HuH-7.5 (cell line): ENCODE measurements around the gene SDHA.
"Not testable (repeated sequence)": the region's sequence is repeated elsewhere in the genome, so short reads cannot be mapped to it uniquely, and the experiment has no call there.

Experiments
- DNase-seq: peaks from one replicate; pipeline ENCODE4 v3.0.0; 2011; ENCODE audit warnings: low spot score

SDHA gene

DNA sequence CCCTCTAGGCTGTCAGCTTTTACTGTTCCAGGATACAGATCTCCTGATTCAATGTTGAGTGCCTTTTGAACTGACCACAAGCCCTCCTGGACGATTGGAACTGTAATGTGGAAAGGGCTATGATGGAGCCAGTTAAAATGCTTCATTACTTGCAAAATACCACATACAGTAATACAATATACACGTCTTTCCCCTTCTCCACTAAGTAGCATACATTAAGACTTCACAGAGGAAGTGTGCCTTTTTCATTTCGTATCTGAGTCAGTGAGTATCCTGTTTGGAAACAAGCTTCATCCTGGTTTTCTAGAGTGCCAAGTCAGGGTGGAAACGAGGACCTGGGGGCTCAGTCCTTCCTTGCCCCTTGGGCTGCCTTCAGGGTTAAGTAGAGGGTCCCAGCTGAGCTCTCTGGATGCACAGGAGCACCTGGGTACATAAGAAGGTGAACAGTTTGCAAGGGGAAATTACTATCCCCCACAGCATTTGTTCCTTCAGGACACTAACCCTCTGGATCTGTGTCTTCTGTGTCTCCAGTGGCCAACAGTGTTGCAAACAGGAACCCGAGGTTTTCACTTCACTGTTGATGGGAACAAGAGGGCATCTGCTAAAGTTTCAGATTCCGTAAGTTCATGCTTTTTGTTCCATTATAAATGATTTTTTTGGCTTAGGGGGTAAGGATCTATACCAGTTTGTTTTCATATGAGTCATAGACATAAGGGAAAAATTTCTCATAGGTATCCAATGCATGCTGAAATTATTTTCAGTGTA lies 5.0 kb downstream of the SDHA start:
- DNase-seq: not testable (repeated sequence)

DNA sequence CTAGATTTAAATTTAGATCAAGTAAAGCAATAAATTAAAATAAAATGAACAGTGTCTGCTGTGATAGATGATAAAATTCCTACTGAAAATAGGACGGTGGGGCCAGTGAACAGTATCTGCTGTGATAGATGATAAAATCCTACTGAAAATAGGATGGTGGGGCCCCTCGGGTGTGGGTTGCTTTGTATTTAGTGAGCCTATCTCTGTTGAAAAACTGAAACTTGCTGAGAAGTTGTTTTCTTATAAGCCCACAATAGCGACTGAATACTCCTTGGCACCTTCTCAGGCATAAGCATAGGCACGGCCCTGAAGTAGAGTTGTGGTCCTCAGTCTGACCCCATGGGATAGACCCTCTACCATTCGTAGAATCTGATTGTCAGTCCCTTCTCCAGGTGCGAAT lies 5.7 kb downstream of the SDHA start:
- no peak for DNase-seq

DNA sequence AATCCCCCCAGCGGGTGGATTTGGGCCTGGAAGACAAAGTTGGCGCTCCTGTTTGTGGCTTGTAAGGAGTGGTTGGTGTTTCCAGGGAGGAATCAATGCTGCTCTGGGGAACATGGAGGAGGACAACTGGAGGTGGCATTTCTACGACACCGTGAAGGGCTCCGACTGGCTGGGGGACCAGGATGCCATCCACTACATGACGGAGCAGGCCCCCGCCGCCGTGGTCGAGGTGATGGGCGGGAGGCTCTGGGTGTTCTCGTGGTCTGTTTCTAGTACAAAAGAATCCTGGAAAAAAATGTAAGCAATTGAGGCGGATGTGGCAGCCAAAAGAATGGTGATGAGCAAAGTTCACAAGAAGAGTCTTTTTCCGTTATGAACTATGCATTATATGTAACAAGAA lies 7.2 kb downstream of the SDHA start:
- DNase-seq: no peak

DNA sequence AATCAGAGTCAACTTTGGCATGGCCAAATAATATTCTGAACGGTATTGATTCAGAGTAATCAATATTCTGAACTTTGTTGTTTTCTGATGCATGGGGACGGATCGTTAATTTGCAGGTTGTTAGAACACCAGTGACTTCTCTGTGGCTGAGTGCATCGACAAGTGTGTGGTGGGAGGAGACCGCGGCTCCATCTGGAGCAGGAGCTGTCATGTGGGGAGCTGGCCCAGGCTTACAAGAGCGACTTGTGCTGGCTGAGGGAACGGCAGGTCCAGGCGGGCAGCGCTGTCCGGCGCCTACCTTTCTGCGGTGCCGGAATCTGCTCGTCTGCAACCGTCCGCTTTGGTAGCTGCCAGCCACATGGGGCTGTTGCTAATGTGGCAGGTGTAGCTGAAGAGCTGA lies 9.3 kb downstream of the SDHA start:
- DNase-seq: not testable (repeated sequence)

DNA sequence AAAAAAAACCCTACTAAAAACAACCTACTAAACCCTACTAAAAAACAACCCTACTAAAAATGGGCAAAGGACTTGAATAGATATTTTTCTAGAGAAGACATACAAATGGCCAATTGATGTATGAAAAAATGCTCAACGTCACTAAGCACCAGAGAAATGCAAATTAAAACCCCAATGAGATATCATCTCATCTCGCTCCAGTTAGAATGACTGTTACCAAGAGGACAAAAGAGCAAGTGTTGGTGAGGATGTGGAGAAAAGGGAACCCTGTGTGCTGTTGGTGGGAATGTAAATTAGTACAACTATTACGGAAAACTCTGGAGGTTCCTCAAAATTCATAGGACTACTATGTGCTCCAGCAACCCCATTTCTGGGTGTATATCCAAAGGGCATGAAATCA lies 10.8 kb downstream of the SDHA start:
- no peak for DNase-seq

DNA sequence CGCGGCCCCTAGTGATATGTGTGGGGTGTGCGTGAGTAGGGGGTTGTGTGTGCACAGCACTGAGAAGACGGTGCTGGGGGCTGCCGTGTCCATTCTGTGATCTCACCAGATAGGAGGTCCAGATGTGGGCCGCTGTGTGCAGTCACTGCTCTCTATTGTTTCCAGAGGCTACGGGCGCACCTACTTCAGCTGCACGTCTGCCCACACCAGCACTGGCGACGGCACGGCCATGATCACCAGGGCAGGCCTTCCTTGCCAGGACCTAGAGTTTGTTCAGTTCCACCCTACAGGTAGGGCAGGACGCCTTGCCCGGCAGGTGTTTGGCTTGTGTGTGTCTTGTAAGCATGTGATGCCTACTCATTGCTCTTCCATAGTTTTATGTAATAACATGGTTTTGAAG lies 12.6 kb downstream of the SDHA start:
- DNase-seq: no peak

DNA sequence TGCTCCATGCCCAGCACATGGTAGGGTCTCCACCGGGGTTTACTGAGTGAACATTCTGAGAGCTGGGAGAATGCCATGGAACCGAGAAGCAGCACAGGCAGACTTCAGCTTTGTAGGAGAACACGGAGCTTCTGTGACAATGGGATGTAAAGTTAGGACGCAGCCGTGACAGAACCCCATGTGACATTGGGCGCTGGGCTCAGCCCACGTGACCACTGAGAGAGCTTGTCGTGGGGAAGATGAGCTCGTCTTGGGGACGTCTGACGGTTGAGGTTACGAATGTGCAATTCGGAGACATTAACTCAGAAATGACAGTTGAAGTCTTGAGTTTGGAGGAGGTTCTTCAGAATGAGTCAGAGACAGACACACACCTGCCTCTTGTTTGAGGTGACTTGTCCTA lies 13.5 kb downstream of the SDHA start:
- no peak for DNase-seq

DNA sequence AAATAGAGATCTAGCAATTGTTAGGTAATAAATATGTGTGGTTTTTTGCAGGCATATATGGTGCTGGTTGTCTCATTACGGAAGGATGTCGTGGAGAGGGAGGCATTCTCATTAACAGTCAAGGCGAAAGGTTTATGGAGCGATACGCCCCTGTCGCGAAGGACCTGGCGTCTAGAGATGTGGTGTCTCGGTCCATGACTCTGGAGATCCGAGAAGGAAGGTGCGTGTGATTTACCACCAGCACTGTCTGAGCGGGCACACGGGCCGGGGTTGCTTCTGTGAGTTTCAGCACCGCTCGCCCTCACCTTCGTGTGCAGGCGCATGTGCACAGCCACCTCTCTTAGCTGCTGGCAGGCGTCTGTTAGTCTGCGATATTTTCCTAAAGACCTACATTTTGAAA lies 15.3 kb downstream of the SDHA start:
- DNase-seq: not testable (repeated sequence)

DNA sequence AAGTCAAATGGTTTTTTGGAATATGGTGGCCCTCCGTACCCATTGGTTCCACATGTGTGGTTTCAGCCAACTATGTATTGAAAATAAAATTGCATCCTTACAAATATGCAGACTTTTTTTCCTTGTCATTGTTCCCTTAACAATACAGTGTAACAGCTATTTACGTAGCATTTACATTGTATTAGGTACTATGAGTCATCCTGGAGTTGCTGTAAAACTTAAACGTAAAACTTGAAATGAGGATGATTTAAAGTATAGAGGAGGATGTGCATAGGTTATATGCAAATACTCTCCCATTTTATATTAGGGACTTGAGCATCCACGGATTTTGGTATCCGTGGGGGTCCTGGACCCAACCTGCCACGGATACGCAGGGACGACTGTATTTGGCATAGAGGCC lies 16.3 kb downstream of the SDHA start:
- DNase-seq: no peak

DNA sequence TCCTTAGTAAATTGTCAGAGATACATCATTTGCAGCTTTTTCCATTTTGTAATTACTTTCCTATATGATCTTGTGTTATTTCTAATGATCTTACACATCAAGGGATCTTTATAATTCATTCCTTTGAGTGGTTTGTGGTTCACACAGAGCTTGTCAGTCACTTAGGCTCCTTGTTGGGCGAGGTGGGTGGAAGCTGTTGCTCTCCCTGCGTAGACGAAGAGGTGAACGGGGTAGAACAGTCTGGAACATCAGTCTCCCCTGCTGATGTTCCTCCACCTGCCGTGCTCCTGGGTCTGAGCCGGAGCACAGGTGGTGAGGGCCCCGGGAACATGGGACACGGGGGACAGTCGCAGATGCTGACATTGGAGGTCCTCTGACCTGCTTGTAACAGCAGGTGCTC lies 17.4 kb downstream of the SDHA start:
- DNase-seq: not testable (repeated sequence)

DNA sequence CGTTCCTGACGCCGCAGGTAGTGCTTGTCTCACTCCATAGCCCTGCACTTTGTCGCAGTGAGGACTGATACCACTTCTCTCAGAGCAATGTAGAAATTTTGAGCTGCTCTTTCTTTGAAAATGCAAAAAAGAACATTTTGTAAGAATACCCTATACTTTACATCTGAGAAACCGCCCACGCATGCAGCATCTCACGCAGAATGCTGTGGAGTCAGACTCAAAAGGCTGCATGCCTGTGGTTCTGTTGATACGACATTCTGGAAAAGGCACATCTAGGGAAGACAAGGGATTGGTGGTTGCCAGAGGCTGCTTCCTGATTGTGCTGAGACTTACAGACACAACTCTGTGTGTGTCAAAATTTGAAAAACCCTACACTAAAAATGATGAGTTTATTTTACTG lies 19.8 kb downstream of the SDHA start:
- not testable (repeated sequence) for DNase-seq

DNA sequence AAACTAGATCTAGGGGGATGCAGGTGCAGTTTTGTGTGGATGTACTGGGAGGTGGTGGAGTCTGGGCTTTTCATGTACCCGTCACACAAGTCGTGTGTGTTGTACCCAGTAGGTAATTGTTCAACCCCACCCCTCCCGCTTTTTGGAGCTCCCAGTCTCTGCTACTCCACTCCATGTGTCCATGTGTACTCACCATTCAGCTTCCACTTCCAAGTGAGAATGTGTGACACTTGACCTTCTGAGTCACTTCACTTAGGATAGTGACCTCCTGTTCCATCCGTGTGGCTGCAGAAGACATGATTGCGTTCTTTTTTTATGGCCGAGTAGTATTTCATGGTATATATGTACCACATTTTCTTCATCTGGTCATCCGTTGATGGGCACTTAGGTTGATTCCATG lies 22.4 kb downstream of the SDHA start:
- DNase-seq: not testable (repeated sequence)

DNA sequence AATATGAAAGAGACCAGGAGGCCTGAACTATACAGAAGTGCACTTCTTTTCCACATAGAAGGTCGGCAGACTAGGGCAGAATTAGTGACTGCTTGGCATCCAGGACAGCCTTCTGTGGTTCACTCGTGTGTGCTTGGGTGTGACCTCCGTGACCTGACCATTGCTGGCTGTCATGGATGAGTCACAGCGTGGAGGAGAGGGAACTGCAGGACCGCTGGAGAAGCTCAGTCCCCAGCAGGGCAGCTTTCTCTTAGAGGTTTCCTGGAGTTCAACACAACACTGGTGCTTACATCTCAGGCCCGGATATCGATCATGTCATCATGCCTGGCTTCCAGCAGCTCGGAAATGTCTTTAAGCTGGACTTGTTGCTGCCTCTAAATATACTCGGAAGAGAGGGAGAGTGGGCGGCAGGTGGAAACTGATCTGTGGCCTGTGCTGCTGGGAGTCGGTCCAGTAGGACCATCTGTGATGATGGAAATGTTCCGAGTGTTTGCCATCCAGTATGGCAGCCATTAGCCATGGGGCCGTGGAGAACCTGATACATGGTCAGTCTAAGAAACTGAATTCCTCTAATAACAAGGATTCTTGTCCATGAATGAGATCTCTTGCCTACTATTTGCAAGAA lies 23.0 kb downstream of the SDHA start:
- not testable (repeated sequence) for DNase-seq

DNA sequence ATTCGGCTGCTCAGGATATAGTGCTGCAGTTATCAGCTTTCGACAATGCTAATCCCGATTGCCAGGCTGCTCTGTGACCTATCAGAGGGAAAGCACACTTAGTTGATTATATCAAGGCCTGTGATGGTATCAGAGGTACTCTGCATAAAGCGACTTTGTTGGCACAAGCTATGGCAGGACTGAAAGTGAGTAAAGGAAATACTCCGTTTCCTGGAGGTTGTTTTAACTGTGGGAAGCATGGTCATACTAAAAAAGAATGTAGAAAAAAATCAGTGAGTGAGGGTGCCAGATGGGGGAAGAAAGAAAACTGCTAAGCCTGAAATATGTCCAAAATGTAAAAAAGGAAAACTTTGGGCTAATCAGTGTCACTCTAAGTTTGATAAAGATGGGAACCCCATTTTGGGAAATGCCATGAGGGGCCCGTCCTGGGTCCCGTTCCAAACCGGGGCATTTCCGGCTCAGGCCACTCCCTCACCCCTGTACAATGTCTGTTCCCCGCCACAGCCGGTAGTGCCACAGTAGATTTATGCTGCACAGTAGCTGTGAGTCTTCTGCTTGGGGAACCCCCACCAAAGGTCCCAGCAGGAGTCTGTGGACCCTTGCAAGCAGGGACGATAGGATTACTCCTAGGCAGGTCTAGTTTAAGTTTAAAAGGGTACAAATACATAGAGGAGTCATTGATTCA lies 25.7 kb downstream of the SDHA start:
- DNase-seq: not testable (repeated sequence)

DNA sequence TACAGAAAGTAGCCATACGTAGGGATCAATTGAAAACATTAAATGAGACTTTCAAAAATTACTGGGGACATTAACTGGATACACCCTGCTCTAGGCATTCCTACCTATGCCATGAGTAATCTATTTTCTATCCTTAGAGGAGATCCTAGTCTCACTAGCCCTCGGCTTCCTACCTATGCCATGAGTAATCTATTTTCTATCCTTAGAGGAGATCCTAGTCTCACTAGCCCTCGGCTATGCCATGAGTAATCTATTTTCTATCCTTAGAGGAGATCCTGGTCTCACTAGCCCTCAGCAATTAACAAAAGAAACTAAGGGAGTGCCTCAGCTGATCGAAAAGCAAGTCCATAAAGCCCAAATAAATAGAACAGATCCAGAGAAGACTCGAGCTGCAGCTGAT lies 27.6 kb downstream of the SDHA start:
- not testable (repeated sequence) for DNase-seq

DNA sequence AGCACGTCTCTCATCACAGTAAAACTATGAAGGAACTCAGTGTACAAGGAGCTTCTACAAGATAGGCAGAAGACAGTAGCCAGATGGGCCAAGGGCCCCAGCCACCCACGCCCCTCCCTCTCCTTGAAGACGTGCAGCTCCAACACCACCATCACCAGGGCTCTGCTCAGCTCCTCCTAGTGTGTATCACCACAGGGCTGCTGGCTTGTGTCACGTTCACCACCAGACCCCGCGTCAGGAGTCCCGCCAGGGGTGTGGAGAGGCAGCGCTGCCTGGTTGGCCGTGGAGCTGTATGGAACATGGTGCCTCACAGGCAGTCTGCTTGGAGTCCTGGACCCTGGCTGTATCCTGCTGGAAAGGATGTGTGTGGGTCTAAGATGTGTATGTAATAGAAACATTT lies 32.3 kb downstream of the SDHA start:
- not testable (repeated sequence) for DNase-seq

DNA sequence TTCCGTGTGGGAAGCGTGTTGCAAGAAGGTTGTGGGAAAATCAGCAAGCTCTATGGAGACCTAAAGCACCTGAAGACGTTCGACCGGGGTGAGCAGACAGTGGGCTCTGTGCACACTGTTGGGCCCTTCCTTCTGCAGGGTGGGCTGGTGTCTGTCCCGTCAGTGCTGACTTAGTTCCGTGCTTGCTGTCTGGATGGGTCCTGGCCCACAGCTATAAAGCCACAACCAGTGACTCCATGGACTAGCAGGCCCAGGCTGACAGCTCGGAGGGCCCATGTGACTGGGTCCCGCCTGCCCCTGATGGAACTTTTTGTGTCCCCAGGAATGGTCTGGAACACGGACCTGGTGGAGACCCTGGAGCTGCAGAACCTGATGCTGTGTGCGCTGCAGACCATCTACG lies 32.9 kb downstream of the SDHA start:
- DNase-seq: not testable (repeated sequence)

DNA sequence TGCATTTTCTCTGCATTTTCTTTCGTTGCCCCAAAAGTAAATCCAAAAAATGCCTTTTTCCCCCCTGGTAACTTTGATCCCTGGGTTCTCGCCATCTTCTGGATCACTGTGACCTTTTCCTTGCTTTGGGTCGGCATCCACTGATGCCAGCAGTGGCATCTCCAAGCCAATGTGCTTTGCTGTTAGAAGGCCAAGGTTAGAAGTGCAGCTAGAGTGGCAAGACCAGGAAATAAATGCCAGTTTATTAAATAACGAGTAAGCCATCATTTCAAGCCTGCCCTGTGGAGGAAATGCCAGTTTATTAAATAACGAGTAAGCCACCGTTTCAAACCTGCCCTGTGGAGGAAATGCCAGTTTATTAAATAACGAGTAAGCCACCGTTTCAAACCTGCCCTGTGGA lies 33.4 kb downstream of the SDHA start:
- DNase-seq: not testable (repeated sequence)

DNA sequence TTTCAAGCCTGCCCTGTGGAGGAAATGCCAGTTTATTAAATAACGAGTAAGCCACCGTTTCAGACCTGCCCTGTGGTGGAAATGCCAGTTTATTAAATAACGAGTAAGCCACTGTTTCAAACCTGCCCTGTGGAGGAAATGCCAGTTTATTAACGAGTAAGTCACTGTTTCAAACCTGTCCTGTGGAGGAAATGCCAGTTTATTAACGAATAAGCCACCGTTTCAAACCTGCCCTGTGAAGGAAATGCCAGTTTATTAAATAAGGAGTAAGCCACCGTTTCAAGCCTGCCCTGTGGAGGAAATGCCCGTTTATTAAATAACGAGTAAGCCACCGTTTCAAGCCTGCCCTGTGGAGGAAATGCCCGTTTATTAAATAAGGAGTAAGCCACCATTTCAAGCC lies 33.9 kb downstream of the SDHA start:
- not testable (repeated sequence) for DNase-seq

DNA sequence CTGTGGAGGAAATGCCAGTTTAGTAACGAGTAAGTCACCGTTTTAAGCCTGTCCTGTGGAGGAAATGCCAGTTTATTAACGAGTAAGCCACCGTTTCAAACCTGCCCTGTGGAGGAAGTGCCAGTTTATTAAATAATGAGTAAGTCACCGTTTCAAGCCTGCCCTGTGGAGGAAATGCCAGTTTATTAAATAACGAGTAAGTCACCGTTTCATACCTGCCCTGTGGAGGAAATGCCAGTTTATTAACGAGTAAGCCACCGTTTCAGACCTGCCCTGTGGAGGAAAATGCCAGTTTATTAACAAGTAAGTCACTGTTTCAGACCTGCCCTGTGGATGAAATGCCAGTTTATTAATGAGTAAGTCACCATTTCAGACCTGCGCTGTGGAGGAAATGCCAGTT lies 34.4 kb downstream of the SDHA start:
- DNase-seq: no peak

DNA sequence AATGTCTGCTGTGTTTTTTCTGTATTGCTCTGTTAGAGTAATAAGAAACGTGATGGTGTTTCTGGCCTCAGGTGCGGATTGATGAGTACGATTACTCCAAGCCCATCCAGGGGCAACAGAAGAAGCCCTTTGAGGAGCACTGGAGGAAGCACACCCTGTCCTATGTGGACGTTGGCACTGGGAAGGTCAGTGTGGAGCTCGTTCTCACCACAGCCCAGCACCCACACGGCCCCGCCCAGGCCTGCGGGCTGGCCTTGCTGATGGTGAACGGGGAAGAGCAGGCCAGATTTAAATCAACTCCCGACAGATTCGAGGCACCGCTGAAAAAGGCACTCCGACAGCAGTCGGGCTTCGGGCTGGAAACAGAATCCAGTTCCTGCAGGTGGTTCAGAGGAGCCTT lies 36.2 kb downstream of the SDHA start:
- DNase-seq: not testable (repeated sequence)

DNA sequence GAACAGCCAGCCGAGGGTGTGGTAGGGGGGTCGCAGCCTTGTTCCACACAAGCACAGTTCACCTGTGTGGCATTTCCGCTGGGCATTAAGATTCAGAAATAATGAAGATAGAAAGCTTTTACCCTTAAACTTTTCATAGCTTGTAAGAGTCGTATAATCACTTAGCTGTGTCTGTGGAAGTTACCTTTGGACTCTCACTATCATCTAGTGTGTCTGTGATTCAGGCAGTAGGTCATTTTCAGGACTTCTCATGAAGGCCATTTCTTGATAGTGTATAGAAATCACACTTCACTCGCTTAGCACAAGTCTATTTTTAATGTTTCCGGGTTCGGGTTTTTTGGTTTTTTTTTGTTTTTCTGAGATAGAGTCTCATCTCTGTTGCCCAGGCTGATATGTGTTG lies 37.0 kb downstream of the SDHA start:
- DNase-seq: not testable (repeated sequence)

DNA sequence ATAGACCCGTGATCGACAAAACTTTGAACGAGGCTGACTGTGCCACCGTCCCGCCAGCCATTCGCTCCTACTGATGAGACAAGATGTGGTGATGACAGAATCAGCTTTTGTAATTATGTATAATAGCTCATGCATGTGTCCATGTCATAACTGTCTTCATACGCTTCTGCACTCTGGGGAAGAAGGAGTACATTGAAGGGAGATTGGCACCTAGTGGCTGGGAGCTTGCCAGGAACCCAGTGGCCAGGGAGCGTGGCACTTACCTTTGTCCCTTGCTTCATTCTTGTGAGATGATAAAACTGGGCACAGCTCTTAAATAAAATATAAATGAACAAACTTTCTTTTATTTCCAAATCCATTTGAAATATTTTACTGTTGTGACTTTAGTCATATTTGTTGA lies 38.2 kb downstream of the SDHA start:
- not testable (repeated sequence) for DNase-seq
